Karpas-422 (cell line): ENCODE data around the gene NEU4. TPM values are rescaled to one million over a fixed set of nuclear protein-coding genes. Genes with fewer than 3 reads are reported as not detected.
"Not testable (repeated sequence)": the region's sequence is repeated elsewhere in the genome, so short reads cannot be mapped to it uniquely, and the experiment has no call there.

ENCODE experiments used
- DNase-seq: peaks from one replicate; pipeline ENCODE4 v3.0.0-alpha.2; 2015
- H2AFZ ChIP-seq: fragments of 200-600 bp; sonication (generic); 2 replicates; pipeline ENCODE4 v1.6.1; 2014; ENCODE audit warnings: antibody characterized with exemption, low read length, mixed read lengths
- H3K27ac ChIP-seq: fragments of 200-600 bp; sonication (generic); 2 replicates; pipeline ENCODE4 v1.5.1; 2014; ENCODE audit warnings: mild to moderate bottlenecking, low read length, moderate library complexity
- H3K27me3 ChIP-seq: fragments of 200-600 bp; sonication (generic); 2 replicates; pipeline ENCODE4 v1.6.1; 2014; ENCODE audit warnings: low read length, mixed read lengths
- H3K36me3 ChIP-seq: fragments of 200-600 bp; sonication (generic); 2 replicates; pipeline ENCODE4 v1.6.1; 2014; ENCODE audit warnings: low read length, mixed read lengths; ENCODE audit not compliant: insufficient read depth
- H3K4me1 ChIP-seq: fragments of 200-600 bp; sonication (generic); 2 replicates; pipeline ENCODE4 v1.6.1; 2014; ENCODE audit warnings: mild to moderate bottlenecking, low read length, mixed read lengths
- H3K4me2 ChIP-seq: fragments of 200-600 bp; sonication (generic); 2 replicates; pipeline ENCODE4 v1.6.1; 2014; ENCODE audit warnings: low read length, low read depth, mild to moderate bottlenecking; ENCODE audit not compliant: poor library complexity, severe bottlenecking
- H3K4me3 ChIP-seq: fragments of 200-600 bp; sonication (generic); 2 replicates; pipeline ENCODE4 v1.5.1; 2014; ENCODE audit warnings: mild to moderate bottlenecking, antibody characterized with exemption, low read length, mixed read lengths
- H3K79me2 ChIP-seq: fragments of 200-600 bp; sonication (generic); 2 replicates; pipeline ENCODE4 v1.6.1; 2014; ENCODE audit warnings: mild to moderate bottlenecking, low read length, mixed read lengths
- H3K9ac ChIP-seq: fragments of 200-600 bp; sonication (generic); 2 replicates; pipeline ENCODE4 v1.6.0; 2014; ENCODE audit warnings: low read length
- H3K9me2 ChIP-seq: fragments of 200-600 bp; sonication (generic), shearing (Covaris generic); replicated peaks from 2 replicates; pipeline ENCODE4 v1.6.0; 2014; ENCODE audit warnings: mild to moderate bottlenecking, low read length, moderate library complexity; ENCODE audit not compliant: insufficient read depth
- H3K9me3 ChIP-seq: fragments of 300-700, 200-600 bp; sonication (generic); 2 replicates; pipeline ENCODE4 v1.6.1; 2014; ENCODE audit warnings: low read length, mixed read lengths
- H4K20me1 ChIP-seq: fragments of 200-600 bp; sonication (generic); 2 replicates; pipeline ENCODE4 v1.6.1; 2014; ENCODE audit warnings: mild to moderate bottlenecking, antibody characterized with exemption, low read length, low read depth; ENCODE audit not compliant: insufficient read depth
- total RNA-seq: library from RNA; depleted of rRNA; stranded (reverse); fragments of >200 nt; shearing (Covaris generic); gene quantifications from 2 replicates; pipeline ENCODE4 v1.2.3, GENCODE V29; 2014; ENCODE audit warnings: low replicate concordance; rRNA removed

NEU4 gene
- not detected in 2 replicates for total RNA-seq

- Histone ChIP-seq H3K4me1 (no peaks in the 10 kb centered on the region), H3K27me3 (no peaks in the 10 kb centered on the region), H3K27ac (no peak within 1 kb of the TSS), H3K9me2 (no peaks in the 10 kb centered on the region), H4K20me1 (no peaks in the 10 kb centered on the region), H2AFZ (no peak within 1 kb of the TSS), H3K9ac (no peak within 1 kb of the TSS), H3K79me2 (no peaks in the 10 kb centered on the region), H3K9me3 (no peaks in the 10 kb centered on the region), H3K4me2 (no peak within 1 kb of the TSS), H3K4me3 (no peak within 1 kb of the TSS), H3K36me3 (no peaks in the 10 kb centered on the region)
- no peak for DNase-seq
Observed at GRCh38 chr2:241808721-241809382, at the start of gene NEU4. Gene NEU4 (plus strand): TSS chr2:241809193. CDS start chr2:241814485, 5,292 bp downstream.

GRCh38 chr2:241759893-241760292 is 49.1 kb upstream of the NEU4 start:
- not testable (repeated sequence) for H3K27me3 ChIP-seq, H3K79me2 ChIP-seq, H3K9me2 ChIP-seq, H3K9ac ChIP-seq, H3K9me3 ChIP-seq, H3K4me3 ChIP-seq, H3K27ac ChIP-seq, H2AFZ ChIP-seq, H3K4me1 ChIP-seq, H3K4me2 ChIP-seq, H4K20me1 ChIP-seq, DNase-seq
- H3K36me3 ChIP-seq = peaks cover 30% of the 10 kb centered on the region

- Histone ChIP-seq H3K4me2 (no peak overlapping the region), H3K27me3 (no peaks in the 10 kb centered on the region), H3K4me3 (no peak overlapping the region), H3K9me3 (peaks cover 10% of the 10 kb centered on the region), H3K4me1 (no peaks in the 10 kb centered on the region), H2AFZ (no peak overlapping the region), H3K9me2 (no peaks in the 10 kb centered on the region), H3K36me3 (peaks cover 30% of the 10 kb centered on the region), H4K20me1 (no peaks in the 10 kb centered on the region), H3K9ac (no peak overlapping the region), H3K79me2 (no peaks in the 10 kb centered on the region), H3K27ac (no peak overlapping the region)
- DNase-seq = peak; percentile 54
Observed at GRCh38 chr2:241760301-241760771, 48.7 kb upstream of the NEU4 start.

GRCh38 chr2:241762321-241762932 is 46.6 kb upstream of the NEU4 start:
- Histone ChIP-seq H2AFZ (no peak overlapping the region), H3K4me1 (no peaks in the 10 kb centered on the region), H3K36me3 (peaks cover 30% of the 10 kb centered on the region), H3K79me2 (no peaks in the 10 kb centered on the region), H3K4me2 (no peak overlapping the region), H3K27me3 (no peaks in the 10 kb centered on the region), H3K27ac (no peak overlapping the region), H3K9ac (no peak overlapping the region), H3K9me2 (no peaks in the 10 kb centered on the region), H3K4me3 (no peak overlapping the region), H4K20me1 (no peaks in the 10 kb centered on the region), H3K9me3 (peaks cover 10% of the 10 kb centered on the region)
- DNase-seq = no peak

GRCh38 chr2:241762933-241763369 is 46.0 kb upstream of the NEU4 start:
- Histone ChIP-seq H3K9me2 (no peaks in the 10 kb centered on the region), H3K9ac (no peak overlapping the region), H3K36me3 (peaks cover 28% of the 10 kb centered on the region), H3K27me3 (no peaks in the 10 kb centered on the region), H3K4me2 (no peak overlapping the region), H3K9me3 (peaks cover 10% of the 10 kb centered on the region), H2AFZ (no peak overlapping the region), H3K4me1 (no peaks in the 10 kb centered on the region), H4K20me1 (no peaks in the 10 kb centered on the region), H3K4me3 (no peak overlapping the region), H3K79me2 (no peaks in the 10 kb centered on the region), H3K27ac (no peak overlapping the region)
- DNase-seq = no peak

GRCh38 chr2:241763551-241764274 is 45.3 kb upstream of the NEU4 start:
- no peaks in the 10 kb centered on the region for H4K20me1 ChIP-seq
- H3K36me3 ChIP-seq = peaks cover 22% of the 10 kb centered on the region
- no peak overlapping the region for H3K27ac ChIP-seq
- no peak overlapping the region for H3K4me2 ChIP-seq
- peaks cover 10% of the 10 kb centered on the region for H3K9me3 ChIP-seq
- H3K4me3 ChIP-seq = no peak overlapping the region
- H2AFZ ChIP-seq = no peak overlapping the region
- DNase-seq = no peak
- no peak overlapping the region for H3K9ac ChIP-seq
- no peaks in the 10 kb centered on the region for H3K27me3 ChIP-seq
- H3K9me2 ChIP-seq = no peaks in the 10 kb centered on the region
- no peaks in the 10 kb centered on the region for H3K79me2 ChIP-seq
- H3K4me1 ChIP-seq = no peaks in the 10 kb centered on the region

- Histone ChIP-seq H3K79me2 (no peaks in the 10 kb centered on the region), H2AFZ (no peak overlapping the region), H3K27me3 (no peaks in the 10 kb centered on the region), H3K27ac (no peak overlapping the region), H3K4me1 (no peaks in the 10 kb centered on the region), H3K9me3 (peaks cover 3% of the 10 kb centered on the region), H4K20me1 (no peaks in the 10 kb centered on the region), H3K9ac (no peak overlapping the region), H3K36me3 (peaks cover 13% of the 10 kb centered on the region), H3K4me2 (no peak overlapping the region), H3K9me2 (no peaks in the 10 kb centered on the region), H3K4me3 (no peak overlapping the region)
- no peak for DNase-seq
Observed at GRCh38 chr2:241764275-241765241, 44.4 kb upstream of the NEU4 start.
